B cell (primary cell): ENCODE measurements around the gene ZNF320. TPM values are rescaled to one million over a fixed set of nuclear protein-coding genes. Genes with fewer than 3 reads are reported as not detected.
"Not testable (repeated sequence)": the region's sequence is repeated elsewhere in the genome, so short reads cannot be mapped to it uniquely, and the experiment has no call there.

ENCODE experiments used
- ATAC-seq: fragments of 200-7000 bp; cut with Tn5 transposase; one replicate; pipeline ENCODE4 v1.10.0; 2021; ENCODE audit warnings: low read depth, mild to moderate bottlenecking, moderate number of reproducible peaks, moderate library complexity
- CTCF ChIA-PET: fragments of 350-600 bp; sonication (Branson Sonifier 250); formaldehyde crosslinking; loops from one replicate; lab custom pipeline; 2021; ENCODE audit warnings: antibody characterized with exemption, inconsistent platforms; lab: Charles Lee
- POLR2A ChIA-PET: fragments of 350-600 bp; sonication (Branson Sonifier 250); formaldehyde crosslinking; loops from one replicate; lab custom pipeline; 2021; ENCODE audit warnings: antibody characterized with exemption; lab: Charles Lee
- DNase-seq: peaks from one replicate; pipeline ENCODE4 v3.0.0; 2013
- H2AFZ ChIP-seq: 2 replicates; pipeline ENCODE4 v1.6.1; 2012; ENCODE audit warnings: mild to moderate bottlenecking, low read depth, low read length; ENCODE audit not compliant: insufficient read depth, poor library complexity, severe bottlenecking
- H3K27ac ChIP-seq, 2 donors: 1 replicate in 1 of 2; 2 replicates in 1 of 2; pipeline ENCODE4 v1.5.1; 2012 to 2013; ENCODE audit warnings: low read length in 2 of 2, mild to moderate bottlenecking in 2 of 2, moderate library complexity in 1 of 2
- H3K27me3 ChIP-seq, 4 experiments: fragments of 200-600 bp in 1 of 4; sonication (generic) in 1 of 4; replicated peaks in 1 of 4; 1 replicate in 2 of 4; 2 replicates in 2 of 4; pipeline versions ENCODE4 v1.6.1 to v1.7.0; 2013 to 2016; ENCODE audit warnings: low read length in 3 of 4, mild to moderate bottlenecking in 2 of 4, mixed read lengths in 1 of 4, moderate library complexity in 1 of 4; ENCODE audit not compliant: insufficient read depth in 4 of 4, control insufficient read depth in 3 of 4; ENCODE audit errors: control extremely low read depth in 1 of 4
- H3K36me3 ChIP-seq, 2 experiments: replicated peaks in 1 of 2; 1 replicate in 1 of 2; 2 replicates in 1 of 2; pipeline versions ENCODE4 v1.6.1 to v1.7.1; 2013; ENCODE audit warnings: low read length in 1 of 2; ENCODE audit not compliant: insufficient read depth in 2 of 2, control insufficient read depth in 1 of 2; ENCODE audit errors: control extremely low read depth in 1 of 2, extremely low read depth in 1 of 2
- H3K4me1 ChIP-seq, 2 donors: fragments of 200-600 bp in 1 of 2; sonication (generic) in 1 of 2; 1 replicate in 1 of 2; 2 replicates in 1 of 2; pipeline versions ENCODE4 v1.5.1 to v1.6.1; 2013 to 2017; ENCODE audit warnings: low read length in 2 of 2; ENCODE audit not compliant: control insufficient read depth in 2 of 2, insufficient read depth in 2 of 2
- H3K4me2 ChIP-seq: replicated peaks from 2 replicates; pipeline ENCODE3; 2012; ENCODE audit warnings: mild to moderate bottlenecking, low read depth, low read length; ENCODE audit not compliant: poor library complexity, severe bottlenecking
- H3K4me3 ChIP-seq, 5 experiments: fragments of 200-600 bp in 1 of 5; sonication (generic) in 1 of 5; 1 replicate in 3 of 5; 2 replicates in 2 of 5; pipeline versions ENCODE4 v1.5.1 to v1.7.0; 2011 to 2016; ENCODE audit warnings: low read length in 4 of 5, mild to moderate bottlenecking in 4 of 5, low read depth in 2 of 5, control low read depth in 1 of 5, moderate library complexity in 1 of 5; ENCODE audit not compliant: insufficient read depth in 1 of 5; ENCODE audit errors: control extremely low read depth in 1 of 5, extremely low read depth in 1 of 5
- H3K79me2 ChIP-seq: fragments of 200-600 bp; sonication (generic); one replicate; pipeline ENCODE4 v1.6.0; 2016; ENCODE audit warnings: low read length; ENCODE audit not compliant: control insufficient read depth, insufficient read depth
- H3K9ac ChIP-seq: fragments of 200-600 bp; sonication (generic); 2 replicates; pipeline ENCODE4 v1.6.1; 2017; ENCODE audit warnings: mild to moderate bottlenecking, low read length, moderate library complexity
- H3K9me3 ChIP-seq, 3 donors: one replicate each; pipeline versions ENCODE4 v1.6.1 to v1.7.1; 2013; ENCODE audit warnings: low read length in 2 of 3; ENCODE audit not compliant: control insufficient read depth in 2 of 3, insufficient read depth in 1 of 3; ENCODE audit errors: control extremely low read depth in 1 of 3
- H4K20me1 ChIP-seq: 2 replicates; pipeline ENCODE4 v1.6.0; 2012; ENCODE audit warnings: mild to moderate bottlenecking, low read length; ENCODE audit not compliant: insufficient read depth, control insufficient read depth, poor library complexity, severe bottlenecking
- H3K27ac Mint-ChIP-seq: one replicate; pipeline ENCODE4 v1.8.0; 2021; ENCODE audit warnings: mixed read lengths
- H3K27me3 Mint-ChIP-seq: one replicate; pipeline ENCODE4 v1.8.0; 2021; ENCODE audit warnings: mixed read lengths
- H3K4me1 Mint-ChIP-seq: one replicate; pipeline ENCODE4 v1.8.0; 2021; ENCODE audit warnings: mixed read lengths
- H3K4me3 Mint-ChIP-seq: one replicate; pipeline ENCODE4 v1.8.0; 2021; ENCODE audit warnings: mixed read lengths
- H3K9me3 Mint-ChIP-seq: one replicate; pipeline ENCODE4 v1.8.0; 2022; ENCODE audit warnings: mixed read lengths; ENCODE audit not compliant: insufficient read depth
- WGBS: methylation state at CpG from one replicate; pipeline ENCODE4 v1.1.5; 2013; ENCODE audit warnings: missing lambda C conversion rate; ENCODE audit not compliant: insufficient coverage; 5-methylcytosine and 5-hydroxymethylcytosine counted together
- intact Hi-C: fragments of 100-400 bp; cut with micrococcal nuclease; formaldehyde crosslinking; loops from one replicate; pipeline ENCODE4 v1.10.0; 2022
- polyA plus RNA-seq: library from polyadenylated mRNA; depleted of rRNA; stranded (reverse); fragments of >200 nt; gene quantifications from 2 replicates; pipeline ENCODE4 v1.2.3, GENCODE V29; 2012
- small RNA-seq: library from RNA; depleted of rRNA; stranded (forward); fragments of <200 nt; gene quantifications from one replicate; pipeline ENCODE3, GENCODE V24; 2012; ENCODE audit warnings: low replicate concordance, low read depth; ENCODE audit not compliant: insufficient read length
- total RNA-seq, 2 donors: library from RNA; stranded (reverse); fragments of 120-200 nt in 1 of 2; gene quantifications; 1 replicate in 1 of 2; 2 replicates in 1 of 2; pipeline versions ENCODE4 v1.2.3 to v1.2.4, GENCODE V29; 2013 to 2022

ZNF320 gene
- total and polyA plus RNA-seq, 2 donors (not counting 1 experiment from before 2014, with no cell fraction given) = 14.5 to 33.1 TPM

GRCh38 chr19:52856540-52857377 lies 40.7 kb downstream of the ZNF320 start:
- Histone ChIP-seq H2AFZ (peak overlapping the region; percentile 95), H3K4me2 (peak overlapping the region; percentile 88), H3K9ac (peak overlapping the region; percentile 83), H3K27ac (peak overlapping the region; percentile 55 to 76), H3K36me3 (peaks cover 4 to 19% of the 10 kb centered on the region in 2 experiments), H3K4me3 (peak overlapping the region; percentile 74 to 82 (median 78)), H3K79me2 (peaks cover 22% of the 10 kb centered on the region)
- H4K20me1 ChIP-seq, POLR2A ChIA-PET, CTCF ChIA-PET, H3K9me3 Mint-ChIP-seq, H3K4me1 ChIP-seq, ATAC-seq, H3K27me3 ChIP-seq, H3K9me3 ChIP-seq, H3K27me3 Mint-ChIP-seq: not testable (repeated sequence)
- peak; percentile 15 for DNase-seq
- H3K27ac Mint-ChIP-seq = peak overlapping the region; percentile 85
- intact Hi-C loops = loop anchor here (1.0 kb wide), 1 partner anchor 41 kb away; the partner anchor contains the start of gene ZNF320
- H3K4me3 Mint-ChIP-seq = peak overlapping the region; percentile 93
- peaks cover 22% of the 10 kb centered on the region for H3K4me1 Mint-ChIP-seq
- 1% methylated on average over 18 of the region's 31 CpGs for WGBS

Small RNA genes lying within 50 kb of the gene (small RNA-seq; reads per million reads assigned to genes)
- not detected for gene ZNF320

Other genes starting within 250 kb of the ZNF320 start
- gene ZNF611, start 162.6 kb downstream of the ZNF320 start, total RNA-seq = 51.5 and 57.9 TPM in 2 replicates
- gene ZNF611, start 162.6 kb downstream of the ZNF320 start, polyA plus RNA-seq = 5.7 and 10.2 TPM in 2 replicates
- gene ZNF600, start 110.8 kb downstream of the ZNF320 start, total RNA-seq = 41.7 and 51.6 TPM in 2 replicates
- gene ZNF600, start 110.8 kb downstream of the ZNF320 start, polyA plus RNA-seq = 27.2 and 40.6 TPM in 2 replicates
- 26.2 and 27.4 TPM in 2 replicates for gene ZNF28, start 76.0 kb downstream of the ZNF320 start, total RNA-seq
- 3.6 and 3.7 TPM in 2 replicates for gene ZNF28, start 76.0 kb downstream of the ZNF320 start, polyA plus RNA-seq
- 35.3 and 37.7 TPM in 2 replicates for gene ZNF468, start 40.0 kb downstream of the ZNF320 start, total RNA-seq
- 12.6 and 14.3 TPM in 2 replicates for gene ZNF468, start 40.0 kb downstream of the ZNF320 start, polyA plus RNA-seq
- gene ZNF888, start 25.8 kb upstream of the ZNF320 start, total RNA-seq = 15.3 and 15.6 TPM in 2 replicates
- gene ZNF888, start 25.8 kb upstream of the ZNF320 start, polyA plus RNA-seq = 2.3 and 2.7 TPM in 2 replicates
- 22.3 and 25.0 TPM in 2 replicates for gene ZNF816, start 65.2 kb upstream of the ZNF320 start, total RNA-seq
- gene ZNF816, start 65.2 kb upstream of the ZNF320 start, polyA plus RNA-seq = 3.5 and 4.5 TPM in 2 replicates
- gene ERVV-1, start 116.3 kb upstream of the ZNF320 start, total RNA-seq = 0.49 TPM in 1 of 2 replicates, not detected in the other
- not detected in 2 replicates for gene ERVV-1, start 116.3 kb upstream of the ZNF320 start, polyA plus RNA-seq
- gene ERVV-2, start 147.1 kb upstream of the ZNF320 start, total RNA-seq = not detected in 2 replicates
- not detected in 2 replicates for gene ERVV-2, start 147.1 kb upstream of the ZNF320 start, polyA plus RNA-seq
- 87.8 and 97.5 TPM in 2 replicates for gene ZNF160, start 205.8 kb upstream of the ZNF320 start, total RNA-seq
- gene ZNF160, start 205.8 kb upstream of the ZNF320 start, polyA plus RNA-seq = 49.9 and 63.6 TPM in 2 replicates
- 6.7 and 8.2 TPM in 2 replicates for gene ZNF415, start 235.3 kb upstream of the ZNF320 start, total RNA-seq
- 4.2 and 4.5 TPM in 2 replicates for gene ZNF415, start 235.3 kb upstream of the ZNF320 start, polyA plus RNA-seq